KOPT-K1 (cell line): ENCODE data around the gene CYB5R4.
"Not testable (repeated sequence)": the region's sequence is repeated elsewhere in the genome, so short reads cannot be mapped to it uniquely, and the experiment has no call there.

Experiments used
- H3K27ac ChIP-seq: fragments of 200-600 bp; sonication (generic); 2 replicates; pipeline ENCODE4 v1.5.1; 2016; ENCODE audit warnings: antibody characterized with exemption, mild to moderate bottlenecking, low read depth, low read length; ENCODE audit not compliant: poor library complexity, severe bottlenecking
- H3K36me3 ChIP-seq: fragments of 200-600 bp; sonication (generic); 2 replicates; pipeline ENCODE4 v1.5.1; 2017; ENCODE audit warnings: antibody characterized with exemption, mild to moderate bottlenecking, low read length, moderate library complexity; ENCODE audit not compliant: insufficient read depth
- H3K9me3 ChIP-seq: fragments of 200-600 bp; sonication (generic); 2 replicates; pipeline ENCODE4 v1.5.1; 2017; ENCODE audit warnings: antibody characterized with exemption, low read length, mild to moderate bottlenecking; ENCODE audit not compliant: insufficient read depth, poor library complexity, severe bottlenecking

Gene CYB5R4

GRCh38 chr6:83878902-83879644 is 19.6 kb downstream of the CYB5R4 start:
- Histone ChIP-seq H3K9me3 (no peaks in the 10 kb centered on the region), H3K36me3 (no peaks in the 10 kb centered on the region), H3K27ac (no peak overlapping the region)

GRCh38 chr6:83879746-83880145 is 20.3 kb downstream of the CYB5R4 start:
- H3K27ac ChIP-seq, result no peak overlapping the region
- H3K36me3 ChIP-seq, result no peaks in the 10 kb centered on the region
- H3K9me3 ChIP-seq, result no peaks in the 10 kb centered on the region

- Histone ChIP-seq H3K9me3 (no peaks in the 10 kb centered on the region), H3K27ac (no peak overlapping the region), H3K36me3 (no peaks in the 10 kb centered on the region)
These were observed 23.8 kb downstream of the CYB5R4 start for GRCh38 chr6:83883240-83883639.

- no peaks in the 10 kb centered on the region for H3K36me3 ChIP-seq
- H3K27ac ChIP-seq, result no peak overlapping the region
- H3K9me3 ChIP-seq, result no peaks in the 10 kb centered on the region
These were observed 25.0 kb downstream of the CYB5R4 start for GRCh38 chr6:83884523-83884922.

GRCh38 chr6:83885984-83886383 is 26.5 kb downstream of the CYB5R4 start:
- Histone ChIP-seq H3K36me3 (no peaks in the 10 kb centered on the region), H3K9me3 (no peaks in the 10 kb centered on the region), H3K27ac (no peak overlapping the region)

- Histone ChIP-seq H3K36me3 (no peaks in the 10 kb centered on the region), H3K9me3 (no peaks in the 10 kb centered on the region), H3K27ac (no peak overlapping the region)
These were observed 30.1 kb downstream of the CYB5R4 start for GRCh38 chr6:83889621-83890020.

- H3K9me3 ChIP-seq, result no peaks in the 10 kb centered on the region
- H3K36me3 ChIP-seq, result no peaks in the 10 kb centered on the region
- no peak overlapping the region for H3K27ac ChIP-seq
These were observed 31.0 kb downstream of the CYB5R4 start for GRCh38 chr6:83890520-83890919.

- no peaks in the 10 kb centered on the region for H3K36me3 ChIP-seq
- H3K27ac ChIP-seq, result no peak overlapping the region
- H3K9me3 ChIP-seq, result no peaks in the 10 kb centered on the region
These were observed 32.1 kb downstream of the CYB5R4 start for GRCh38 chr6:83891586-83891985.

- H3K9me3 ChIP-seq, result no peaks in the 10 kb centered on the region
- no peak overlapping the region for H3K27ac ChIP-seq
- H3K36me3 ChIP-seq, result no peaks in the 10 kb centered on the region
These were observed 33.5 kb downstream of the CYB5R4 start for GRCh38 chr6:83893024-83893423.

GRCh38 chr6:83897094-83897493 is 37.6 kb downstream of the CYB5R4 start:
- not testable (repeated sequence) for H3K36me3 ChIP-seq, H3K27ac ChIP-seq, H3K9me3 ChIP-seq

- no peak overlapping the region for H3K27ac ChIP-seq
- no peaks in the 10 kb centered on the region for H3K36me3 ChIP-seq
- peaks cover 39% of the 10 kb centered on the region for H3K9me3 ChIP-seq
These were observed 42.1 kb downstream of the CYB5R4 start for GRCh38 chr6:83901624-83902023.

- Histone ChIP-seq H3K36me3 (no peaks in the 10 kb centered on the region), H3K9me3 (peaks cover 39% of the 10 kb centered on the region), H3K27ac (no peak overlapping the region)
These were observed 44.9 kb downstream of the CYB5R4 start for GRCh38 chr6:83904395-83904794.

GRCh38 chr6:83905648-83906047 is 46.2 kb downstream of the CYB5R4 start:
- no peak overlapping the region for H3K27ac ChIP-seq

GRCh38 chr6:83907623-83908390 is 48.3 kb downstream of the CYB5R4 start:
- H3K27ac ChIP-seq, H3K36me3 ChIP-seq: not testable (repeated sequence)
- peaks cover 30% of the 10 kb centered on the region for H3K9me3 ChIP-seq

More at GRCh38 chr6:83905648-83906047, 46.2 kb downstream of the CYB5R4 start:
- no peaks in the 10 kb centered on the region for H3K36me3 ChIP-seq
- peaks cover 39% of the 10 kb centered on the region for H3K9me3 ChIP-seq

GRCh38 chr6:83908813-83909212 is 49.3 kb downstream of the CYB5R4 start:
- H3K36me3 ChIP-seq, result no peaks in the 10 kb centered on the region
- H3K27ac ChIP-seq, result no peak overlapping the region
- peaks cover 20% of the 10 kb centered on the region for H3K9me3 ChIP-seq

- H3K9me3 ChIP-seq, result no peaks in the 10 kb centered on the region
These were observed 51.8 kb downstream of the CYB5R4 start for GRCh38 chr6:83911278-83911677.

More at GRCh38 chr6:83911278-83911677, 51.8 kb downstream of the CYB5R4 start:
- H3K36me3 ChIP-seq, result no peaks in the 10 kb centered on the region
- no peak overlapping the region for H3K27ac ChIP-seq
